ENCODE measurements around the gene NR3C1.
"Not testable (repeated sequence)": the region's sequence is repeated elsewhere in the genome, so short reads cannot be mapped to it uniquely, and the experiment has no call there.

Gene NR3C1

DNA sequence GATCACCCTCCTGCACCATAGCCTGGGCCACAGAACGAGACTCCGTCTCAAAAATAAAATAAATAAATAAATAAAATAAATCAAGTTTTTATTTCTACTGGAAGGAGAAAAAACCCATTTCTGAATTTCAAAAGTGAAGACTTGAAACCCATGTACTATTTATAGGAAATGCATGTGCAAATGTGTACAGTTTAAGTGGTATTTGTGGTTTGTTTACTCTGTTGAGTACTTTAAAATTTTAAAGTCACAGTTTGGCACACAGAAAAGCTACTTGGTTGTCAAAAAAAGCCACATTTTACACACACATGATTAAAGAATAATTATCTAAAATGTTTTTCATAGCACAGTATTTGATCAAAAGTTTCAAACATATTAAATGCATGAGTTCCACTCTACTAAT is 43.6 kb downstream of the NR3C1 start:
- DNase-seq: no peak

DNA sequence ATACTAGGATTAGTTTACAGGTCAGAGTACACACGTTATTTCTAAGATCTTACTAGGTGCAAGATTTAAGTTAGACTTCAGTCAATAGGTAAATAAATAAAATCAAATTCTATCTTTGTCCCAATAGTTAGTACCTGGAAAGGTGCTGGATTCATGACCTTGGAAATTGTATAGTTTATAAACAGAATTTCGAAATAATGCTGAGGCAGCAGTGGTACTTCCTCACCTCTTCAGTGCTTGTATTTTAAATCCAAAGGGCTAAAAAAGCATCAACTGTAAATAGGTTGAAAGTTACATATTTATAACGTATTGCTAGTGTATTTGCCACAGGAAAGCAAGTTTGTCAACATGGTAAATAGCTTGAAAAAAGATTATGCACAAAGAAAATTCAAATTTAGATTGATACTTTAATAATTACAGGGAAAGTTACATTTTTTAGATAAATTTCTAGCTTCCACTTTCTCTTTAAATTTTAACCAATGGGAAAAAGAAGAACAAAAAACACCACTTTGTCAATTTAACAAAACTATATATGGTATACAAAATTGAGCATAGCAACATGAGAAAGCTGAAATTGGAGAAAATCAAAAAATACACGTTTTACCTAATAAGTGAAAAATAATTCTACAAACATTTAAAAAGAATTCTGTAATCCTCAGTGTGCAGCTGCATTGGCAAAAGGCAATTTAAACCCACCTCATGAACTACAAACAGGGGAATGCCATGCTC is 46.5 kb downstream of the NR3C1 start:
- no peak for DNase-seq

DNA sequence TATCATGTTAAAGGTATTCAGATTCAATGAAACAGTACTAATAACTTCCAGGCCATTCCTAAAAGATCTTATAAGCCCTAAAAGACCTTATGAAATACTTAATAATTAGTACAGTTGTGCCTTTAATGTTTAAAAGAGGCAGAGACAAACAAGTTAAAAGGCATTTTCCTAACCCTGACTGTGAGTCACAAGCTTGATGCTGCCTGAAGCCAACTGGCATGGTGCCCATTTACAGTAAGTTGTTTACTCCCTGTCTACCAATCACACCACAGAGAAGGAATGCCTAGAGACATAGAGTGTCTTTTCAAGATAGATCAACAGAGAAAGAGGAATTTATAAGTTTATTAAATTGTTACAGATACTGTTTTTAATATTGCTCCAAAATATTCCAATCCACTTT is 47.8 kb downstream of the NR3C1 start:
- DNase-seq: peak; percentile 95

DNA sequence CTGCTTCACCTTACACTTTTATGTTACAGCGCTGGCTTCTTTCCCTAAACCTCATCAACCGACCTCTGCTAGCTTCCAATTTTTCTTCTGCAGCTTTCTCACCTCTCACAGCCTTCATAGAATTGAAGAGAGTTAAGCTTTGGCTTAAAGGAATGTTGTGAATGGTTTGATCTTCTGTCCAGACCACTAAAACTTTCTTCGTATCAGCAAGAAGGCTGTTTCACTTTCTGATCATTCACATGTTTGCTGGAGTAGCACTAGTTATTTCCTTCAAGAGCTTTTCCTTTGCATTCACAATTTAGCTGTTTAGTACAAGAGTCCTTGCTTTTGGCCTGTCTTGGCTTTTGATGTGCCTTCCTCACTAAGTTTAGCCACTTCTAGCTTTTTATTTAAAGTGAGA is 49.5 kb downstream of the NR3C1 start:
- no peak for DNase-seq

DNA sequence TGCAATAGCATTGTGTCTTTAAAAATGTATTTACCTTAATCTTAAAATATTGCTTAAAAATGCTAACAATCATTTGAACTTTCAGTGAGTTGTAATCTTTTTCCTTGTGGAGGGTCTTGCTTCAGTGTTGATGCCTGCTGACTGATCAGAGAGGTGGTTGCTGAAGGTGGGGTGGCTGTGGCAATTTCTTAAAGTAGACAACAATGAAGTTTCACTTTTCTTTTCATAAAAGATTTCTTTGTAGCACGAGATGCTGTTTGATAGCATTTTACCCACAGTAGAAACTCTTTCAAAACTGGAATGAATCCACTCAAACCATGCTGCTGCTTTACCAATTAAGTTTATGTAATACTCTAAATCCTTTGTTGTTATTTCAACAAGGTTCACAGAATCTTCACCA is 50.8 kb downstream of the NR3C1 start:
- DNase-seq: no peak

DNA sequence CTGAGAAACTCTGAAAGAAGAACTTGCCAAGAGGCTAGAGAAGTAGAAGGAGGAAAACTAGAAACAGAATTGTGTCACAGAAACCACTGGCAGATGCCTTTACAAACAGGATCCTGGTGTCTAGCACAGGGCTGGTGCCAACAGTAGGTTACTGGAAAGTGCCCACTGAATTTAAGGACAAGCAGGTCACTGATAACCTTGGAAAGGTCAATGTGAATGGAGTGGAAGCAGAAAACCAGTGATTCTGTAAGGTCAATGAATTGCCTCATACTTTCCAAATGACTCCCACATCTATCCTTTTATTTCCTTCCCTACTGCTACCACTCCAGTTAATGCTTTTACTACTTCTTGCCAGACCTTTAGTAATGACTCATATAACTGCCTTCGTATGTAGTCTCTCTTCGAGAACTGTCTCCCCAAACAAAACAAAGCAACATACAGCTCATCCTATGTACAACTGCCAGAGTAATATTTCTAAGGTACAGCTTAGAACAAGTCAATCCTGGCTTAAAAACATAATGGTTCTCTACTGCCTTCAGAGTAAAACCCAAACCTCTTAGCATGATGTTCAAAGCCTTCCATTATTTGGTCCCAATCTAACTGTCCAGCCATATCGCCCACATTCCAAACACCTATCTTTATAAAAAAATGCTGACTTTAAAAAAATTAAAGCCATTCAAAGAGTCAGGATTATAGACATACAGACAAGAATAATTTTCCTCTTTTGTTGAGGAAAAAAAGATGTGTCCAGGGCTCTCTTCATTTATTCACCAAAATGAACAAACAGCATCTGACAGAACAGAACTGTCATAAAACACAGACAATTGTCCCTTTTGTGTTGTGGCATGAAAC is 52.5 kb downstream of the NR3C1 start:
- peak; percentile 89 for DNase-seq

DNA sequence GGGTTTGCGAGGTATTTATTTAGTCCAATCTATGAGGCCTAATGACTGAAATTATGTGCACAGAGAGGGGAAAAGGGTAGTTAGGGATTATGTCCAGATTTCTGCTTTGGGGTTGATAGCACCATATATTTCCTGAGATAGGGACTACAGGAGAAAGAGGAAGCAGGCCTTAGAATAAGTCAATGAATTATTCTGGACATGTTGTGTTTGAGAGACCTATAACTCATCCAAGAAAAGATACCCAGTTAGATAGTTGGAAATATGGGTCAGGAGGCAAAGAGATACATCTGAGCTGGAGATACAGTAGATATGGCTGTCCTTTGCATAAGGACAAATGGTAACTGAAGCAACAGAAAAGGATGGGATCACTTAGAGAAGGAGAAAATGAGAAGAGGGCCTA is 53.1 kb downstream of the NR3C1 start:
- no peak for DNase-seq

DNA sequence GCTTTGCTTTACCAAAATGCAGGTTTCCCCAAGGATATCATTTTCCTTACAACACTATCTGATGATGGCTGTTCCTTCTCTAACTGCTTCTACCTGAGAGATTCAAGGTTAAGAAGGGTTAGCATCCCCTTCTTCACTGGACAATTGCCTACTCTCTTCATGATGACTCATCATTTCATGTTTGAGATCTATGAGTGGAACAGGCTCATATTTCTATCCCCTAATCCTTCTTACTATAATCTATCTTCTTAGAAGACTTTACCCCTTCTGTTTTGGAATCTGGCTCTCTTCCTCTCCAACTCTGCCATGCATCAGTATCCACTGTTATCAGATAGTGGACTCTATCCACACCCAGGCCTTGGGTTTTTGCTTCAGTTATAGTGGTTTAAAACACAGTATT is 54.3 kb downstream of the NR3C1 start:
- DNase-seq: peak; percentile 41

DNA sequence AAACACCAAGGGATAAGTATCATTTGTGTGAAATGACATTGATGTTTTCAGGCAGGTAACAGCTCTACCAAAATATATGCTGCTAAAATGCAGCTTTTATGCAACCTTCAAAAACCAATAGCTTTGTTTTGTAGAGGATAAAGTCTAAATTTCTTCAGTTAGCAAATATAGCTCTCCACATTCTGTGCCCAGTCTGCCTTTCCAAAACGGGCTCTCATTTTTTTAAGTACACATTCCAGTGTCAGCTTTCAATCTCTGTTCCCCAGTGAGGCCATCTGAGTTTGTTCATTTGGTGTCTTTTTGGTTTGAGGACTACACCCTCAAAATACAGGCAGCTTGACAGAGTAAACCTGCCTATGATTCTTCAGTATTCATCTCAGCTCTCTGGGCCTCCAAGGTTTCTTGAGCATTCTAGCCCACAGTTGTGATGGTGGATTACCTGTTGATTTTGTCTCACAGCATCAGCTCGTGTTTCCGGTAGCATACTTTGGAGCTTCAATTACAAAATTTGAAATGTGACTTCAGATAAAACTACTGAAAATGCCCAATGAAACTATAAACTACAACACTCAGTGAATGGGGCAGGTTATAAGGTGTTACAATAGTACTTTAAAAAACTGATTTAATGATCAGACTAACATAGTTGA is 55.7 kb downstream of the NR3C1 start:
- DNase-seq: no peak

DNA sequence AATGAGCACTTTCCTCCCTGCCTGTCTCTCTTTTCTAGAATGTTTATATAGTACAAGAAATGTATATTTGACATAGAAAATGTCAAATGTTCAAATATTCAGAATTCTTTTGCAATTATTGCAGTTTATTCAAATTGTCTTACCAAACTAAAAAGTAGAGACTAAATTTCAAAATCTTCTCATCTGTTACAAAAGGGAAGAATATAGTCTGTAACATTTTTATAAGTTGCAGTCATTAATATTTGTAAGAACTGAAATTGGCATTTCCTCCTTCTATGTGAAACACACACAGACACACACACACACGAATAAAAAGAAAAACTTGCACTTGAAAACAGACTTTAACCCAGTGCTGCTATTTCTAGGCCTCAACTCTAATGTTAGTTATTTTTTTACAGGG is 56.4 kb downstream of the NR3C1 start:
- DNase-seq: no peak

DNA sequence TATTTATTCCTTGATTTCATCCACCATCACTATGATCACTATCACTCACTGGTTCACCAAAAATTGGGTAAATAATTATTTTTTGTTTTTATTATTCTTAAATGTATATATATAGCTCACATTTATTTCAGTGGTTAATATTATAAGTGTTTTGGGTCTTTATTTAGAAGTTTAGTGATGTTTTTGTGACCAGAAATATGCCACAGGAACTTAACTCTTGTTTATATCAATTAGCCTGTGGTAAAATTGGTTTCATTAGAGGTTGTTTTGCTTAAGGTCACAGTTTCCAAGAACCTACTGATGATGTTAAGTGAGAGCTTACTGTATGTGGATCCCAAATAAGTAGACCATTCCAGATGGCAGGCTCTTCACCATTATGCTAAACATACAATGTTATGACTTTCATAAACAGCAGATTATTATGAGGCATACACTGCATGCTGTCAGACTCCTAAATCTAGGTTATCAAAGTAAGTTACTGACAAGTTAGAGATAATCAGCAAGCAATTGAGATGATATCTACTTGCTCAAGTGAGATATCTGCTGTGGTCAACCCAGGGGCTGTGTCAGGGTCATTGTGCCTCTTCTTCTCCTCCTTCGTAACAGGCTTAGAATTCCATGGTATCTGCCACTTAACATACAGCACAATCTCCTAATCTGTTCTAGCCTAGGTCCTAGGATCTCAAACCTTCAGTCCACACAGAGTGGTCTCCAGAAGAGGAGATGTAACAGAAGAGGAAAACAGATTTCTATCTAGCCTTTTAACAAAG is 57.6 kb downstream of the NR3C1 start:
- DNase-seq: no peak

DNA sequence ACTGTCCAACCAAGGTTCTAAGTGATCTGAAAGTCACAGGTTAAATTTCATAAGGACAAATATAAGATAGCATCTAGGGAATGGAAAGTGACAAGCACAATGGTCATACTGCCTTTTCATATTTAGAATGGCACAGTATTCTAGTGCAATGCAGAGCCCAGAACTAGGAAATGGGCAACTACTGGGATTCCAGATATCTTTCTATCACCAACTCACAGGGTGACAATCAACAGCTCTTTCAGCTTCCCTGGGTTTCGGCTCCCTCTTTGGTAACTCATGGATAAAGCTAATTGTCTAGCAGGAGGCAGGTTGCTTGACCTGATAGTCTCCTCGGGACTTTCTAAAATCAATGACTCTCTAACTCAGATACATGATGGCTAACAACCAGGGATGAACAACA is 60.4 kb downstream of the NR3C1 start:
- DNase-seq: no peak

DNA sequence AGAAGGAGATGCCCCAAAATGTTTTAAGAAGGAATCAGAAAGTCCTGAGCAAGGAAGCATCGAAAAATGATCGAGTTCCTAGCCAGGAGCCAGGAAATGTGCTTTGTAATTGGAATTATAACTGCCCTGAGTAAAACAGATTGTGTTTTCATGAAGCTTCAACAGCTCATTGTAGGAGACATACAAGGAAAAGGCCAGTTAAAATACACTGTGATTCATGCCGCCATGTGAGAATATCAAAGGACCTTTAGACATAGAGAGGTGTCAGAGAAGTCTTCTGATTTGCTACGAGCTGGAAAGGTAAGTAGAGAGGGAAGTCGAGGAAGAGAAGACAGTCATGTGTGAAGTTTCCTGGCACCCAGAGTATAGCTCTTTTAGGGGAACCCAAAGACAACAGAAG is 60.9 kb downstream of the NR3C1 start:
- no peak for DNase-seq

DNA sequence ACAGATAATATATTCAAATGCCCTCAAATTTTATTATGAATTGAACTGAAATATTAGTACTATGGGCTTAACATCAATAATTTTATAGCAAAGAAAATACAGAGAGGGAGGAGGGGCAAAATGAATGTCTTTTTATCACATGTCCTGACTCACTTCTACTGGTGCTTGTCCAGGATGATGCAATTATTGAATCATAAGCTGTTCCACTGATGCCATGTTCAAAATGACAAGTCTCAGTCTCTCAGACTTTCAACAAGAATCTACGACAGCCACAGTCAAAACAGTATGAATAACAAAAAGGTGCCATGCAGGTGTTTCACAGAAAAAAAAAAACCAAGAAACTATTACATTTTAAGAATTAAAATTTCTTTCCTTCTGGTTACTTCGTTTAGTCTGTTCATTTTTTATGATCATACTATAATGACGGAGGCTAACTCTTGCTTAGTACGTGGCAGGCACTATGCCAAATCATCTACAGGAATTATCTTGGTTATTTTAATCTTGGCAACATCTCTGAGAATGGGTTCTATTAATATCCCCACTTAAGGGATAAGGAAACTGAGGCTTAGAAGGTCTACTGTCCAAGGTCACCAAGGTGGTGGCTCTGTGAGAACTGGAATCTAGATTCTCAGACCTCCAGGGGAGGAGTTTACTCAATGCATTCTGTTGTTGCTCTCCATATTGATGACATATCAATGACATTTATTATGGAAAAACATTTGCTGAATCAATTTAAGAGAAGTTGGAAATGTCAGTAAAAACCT is 61.5 kb downstream of the NR3C1 start:
- peak; percentile 81 for DNase-seq

DNA sequence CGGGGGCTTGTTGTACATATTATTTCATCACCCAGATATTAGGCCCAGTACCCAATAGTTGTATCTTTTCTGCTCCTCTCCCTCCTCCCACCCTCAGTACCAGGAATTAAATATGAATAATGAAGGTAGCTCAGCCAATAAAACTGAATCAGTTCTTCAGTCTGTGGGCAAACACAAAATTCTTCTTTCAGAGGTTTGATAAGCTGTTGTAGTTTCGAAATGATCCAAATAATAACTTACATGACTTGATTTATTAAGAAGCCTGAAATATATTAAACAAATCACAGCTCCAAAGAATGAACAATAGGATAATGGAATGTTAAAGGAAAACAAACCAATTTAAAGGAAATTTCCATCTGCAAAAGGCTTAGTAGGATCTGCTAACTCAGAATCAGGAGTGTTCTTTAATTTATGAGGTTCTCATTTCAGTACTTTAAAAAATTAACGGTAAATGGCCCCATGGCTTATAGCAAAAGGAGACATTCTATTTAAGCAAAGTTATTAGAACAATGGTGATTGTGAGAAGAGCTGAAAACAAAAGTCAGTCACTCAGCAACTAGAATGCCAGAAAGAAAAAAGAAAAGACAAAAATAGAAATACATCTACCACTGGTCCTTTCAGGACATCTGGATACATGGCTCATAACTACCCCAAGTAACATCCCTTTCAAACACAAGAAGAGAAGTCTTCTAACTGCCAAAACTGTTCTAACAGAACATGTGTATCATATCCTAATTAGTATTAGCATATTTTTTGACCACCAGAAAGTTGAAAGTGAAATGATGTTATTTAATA is 62.4 kb downstream of the NR3C1 start:
- DNase-seq: no peak

DNA sequence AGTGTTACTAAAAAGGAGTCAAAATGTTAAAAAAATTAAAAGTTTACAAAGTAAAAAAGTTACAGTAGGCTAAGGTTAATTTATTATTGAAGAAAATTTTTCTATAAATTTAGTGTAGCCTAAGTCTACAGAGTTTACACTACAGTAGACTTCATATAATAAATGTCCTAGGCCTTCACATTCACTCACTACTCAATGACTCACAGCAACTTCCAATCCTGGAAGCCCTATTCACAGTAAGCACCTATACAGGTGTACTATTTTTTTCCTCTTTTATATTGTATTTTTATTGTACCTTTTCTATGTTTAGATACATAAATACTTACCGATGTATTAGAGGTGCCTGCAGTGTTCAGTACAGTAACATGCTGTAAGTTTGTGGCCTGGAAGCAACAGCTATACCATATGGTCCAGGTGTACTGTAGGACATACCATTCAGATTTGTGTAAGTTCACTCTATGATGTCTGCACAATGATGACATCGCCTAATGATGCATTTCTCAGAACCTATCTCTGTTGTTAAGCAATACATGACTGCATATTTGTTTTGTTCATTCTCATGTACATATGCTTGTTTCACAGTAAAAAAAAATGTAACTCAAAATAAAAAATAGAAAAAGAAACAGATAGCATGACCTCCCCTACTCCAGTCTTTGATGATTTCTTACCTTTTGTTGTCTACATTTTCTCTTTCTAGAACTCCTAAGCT is 64.7 kb downstream of the NR3C1 start:
- peak; percentile 66 for DNase-seq

DNA sequence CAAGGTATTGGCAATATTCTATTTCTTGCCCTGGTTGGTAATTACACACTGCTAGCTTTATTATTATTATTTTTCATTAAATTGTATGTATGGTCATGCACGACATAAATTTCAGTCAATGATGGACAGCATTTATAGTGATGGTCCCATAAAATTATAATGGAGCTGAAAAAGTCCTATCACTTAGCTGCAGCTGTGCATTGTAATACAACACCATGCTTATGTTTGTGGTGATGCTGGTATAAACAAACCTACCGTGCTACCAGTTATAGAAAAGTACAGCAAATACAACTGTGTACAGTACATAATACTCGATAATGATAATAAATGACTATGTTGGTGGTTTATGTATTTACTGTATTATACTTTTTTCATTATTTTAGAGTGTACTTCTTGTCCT is 65.5 kb downstream of the NR3C1 start:
- DNase-seq: peak; percentile 36

DNA sequence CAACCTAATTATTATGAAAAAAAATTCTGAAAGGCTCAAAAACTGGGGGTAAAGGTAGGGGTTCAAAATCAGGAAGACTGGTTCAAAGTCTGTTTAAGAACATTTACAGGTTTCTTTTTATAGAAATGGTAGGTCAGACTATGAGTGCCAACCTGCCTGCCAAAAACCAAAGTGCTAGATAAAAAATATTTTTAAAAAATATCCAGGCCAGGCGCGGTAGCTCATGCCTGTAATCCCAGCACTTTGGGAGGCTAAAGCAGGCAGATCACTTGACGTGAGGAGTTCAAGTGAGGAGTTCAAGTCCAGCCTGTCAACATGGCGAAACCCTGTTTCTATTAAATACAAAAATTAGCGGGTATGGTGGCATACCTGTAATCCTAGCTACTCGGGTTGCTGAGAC is 67.0 kb downstream of the NR3C1 start:
- no peak for DNase-seq

DNA sequence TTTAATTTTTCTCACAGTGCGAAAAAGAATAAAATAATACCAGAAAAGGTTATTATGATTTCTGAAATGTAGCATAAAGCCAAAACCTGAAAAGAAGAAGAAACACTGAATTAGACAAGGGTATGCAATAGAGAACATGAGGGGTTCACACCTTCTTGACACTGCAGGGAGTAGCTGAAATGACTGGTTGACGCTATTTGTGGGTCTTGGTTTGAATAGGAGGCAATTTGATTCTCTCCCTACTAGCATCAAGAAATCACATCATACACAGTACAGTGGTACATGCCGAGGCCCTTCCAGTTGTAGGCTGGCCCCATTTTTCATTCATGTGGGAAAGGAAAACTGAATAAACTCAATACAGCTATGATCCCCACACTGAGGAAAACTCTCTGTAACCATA is 68.6 kb downstream of the NR3C1 start:
- DNase-seq: no peak

DNA sequence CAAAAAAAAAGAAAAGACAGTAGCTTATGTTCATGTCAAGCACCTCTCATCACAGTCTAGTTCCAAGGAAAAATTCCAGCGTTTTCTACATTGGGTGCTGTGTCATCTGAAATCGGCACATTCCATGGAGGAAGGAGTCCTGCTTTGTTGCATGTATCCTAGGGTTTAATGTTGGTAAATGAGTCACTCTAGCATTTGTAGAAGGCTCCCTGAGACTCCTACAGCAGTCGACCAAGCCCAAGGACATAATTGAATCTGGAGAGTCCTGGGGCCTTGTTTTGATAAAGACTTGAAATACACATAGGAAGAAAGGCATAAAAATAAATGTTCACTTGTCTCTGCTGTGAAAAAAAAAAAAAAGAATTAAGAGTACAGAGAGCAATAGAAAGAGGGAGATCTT is 69.1 kb downstream of the NR3C1 start:
- DNase-seq: not testable (repeated sequence)

DNA sequence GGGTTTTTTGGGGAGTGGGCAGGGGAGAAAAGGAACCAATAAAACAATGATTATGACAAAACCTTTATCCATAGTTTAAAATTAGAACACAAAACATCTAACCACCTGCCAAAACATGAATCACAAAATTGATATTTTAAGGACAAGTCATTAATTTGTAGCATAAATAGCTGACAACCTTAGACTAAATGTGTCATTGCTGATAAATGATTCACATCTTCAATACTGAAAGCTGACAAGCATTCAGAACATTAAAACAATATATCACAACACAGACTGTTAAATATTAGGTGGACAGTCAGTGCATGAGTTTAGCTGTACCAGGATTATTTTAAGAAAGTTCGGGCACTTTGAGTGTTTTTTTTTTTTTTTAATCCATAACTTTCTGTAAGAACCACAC is 71.5 kb downstream of the NR3C1 start:
- DNase-seq: peak; percentile 13

All from HCEC 1CT (cell line).